H9 (cell line): ENCODE measurements around the gene MINDY4. TPM values are rescaled to one million over a fixed set of nuclear protein-coding genes. Genes with fewer than 3 reads are reported as not detected.
A peak's percentile ranks its signal among the peaks of the same experiment; 100 is the strongest.

ENCODE experiments used
- DNase-seq: peaks from one replicate; pipeline ENCODE4 v3.0.0-alpha.2; 2017
- H2AFZ ChIP-seq: one replicate; pipeline ENCODE4 v1.6.1; 2013; ENCODE audit warnings: mild to moderate bottlenecking, low read length, control low read depth, moderate library complexity
- H2AK5ac ChIP-seq: 2 replicates; pipeline ENCODE4 v1.6.1; 2013; ENCODE audit warnings: low read length, control low read depth, mixed read lengths; ENCODE audit not compliant: insufficient read length
- H2BK120ac ChIP-seq: one replicate; pipeline ENCODE4 v1.6.1; 2013; ENCODE audit warnings: low read depth, mild to moderate bottlenecking, low read length, control low read depth, inconsistent platforms; ENCODE audit not compliant: poor library complexity, severe bottlenecking
- H2BK12ac ChIP-seq: 2 replicates; pipeline ENCODE4 v1.6.1; 2013; ENCODE audit warnings: low read length, control low read depth, mixed read lengths, low read depth; ENCODE audit not compliant: insufficient read length
- H2BK15ac ChIP-seq: 2 replicates; pipeline ENCODE4 v1.6.1; 2013; ENCODE audit warnings: low read depth, low read length, control low read depth
- H2BK20ac ChIP-seq: one replicate; pipeline ENCODE4 v1.6.1; 2013; ENCODE audit warnings: low read depth, mild to moderate bottlenecking, low read length, control low read depth, inconsistent platforms; ENCODE audit not compliant: poor library complexity, severe bottlenecking
- H2BK5ac ChIP-seq: 2 replicates; pipeline ENCODE4 v1.6.1; 2013; ENCODE audit warnings: low read length, control low read depth, mixed read lengths; ENCODE audit not compliant: insufficient read length
- H3K14ac ChIP-seq: 2 replicates; pipeline ENCODE4 v1.6.1; 2013; ENCODE audit warnings: low read length, control low read depth; ENCODE audit not compliant: insufficient read depth
- H3K18ac ChIP-seq: 2 replicates; pipeline ENCODE4 v1.6.1; 2013; ENCODE audit warnings: low read depth, mild to moderate bottlenecking, mixed read lengths, low read length, control low read depth; ENCODE audit not compliant: insufficient read length
- H3K23ac ChIP-seq: 2 replicates; pipeline ENCODE4 v1.6.1; 2013; ENCODE audit warnings: low read length, control low read depth, mixed read lengths, low read depth; ENCODE audit not compliant: insufficient read length
- H3K23me2 ChIP-seq: 2 replicates; pipeline ENCODE4 v1.6.1; 2013; ENCODE audit warnings: low read depth, mild to moderate bottlenecking, mixed read lengths, low read length, control low read depth; ENCODE audit not compliant: insufficient read length, poor library complexity, severe bottlenecking
- H3K27ac ChIP-seq: 2 replicates; pipeline ENCODE4 v1.5.1; 2013; ENCODE audit warnings: low read length, control low read depth, mixed read lengths, low read depth; ENCODE audit not compliant: insufficient read length
- H3K27me3 ChIP-seq: 2 replicates; pipeline ENCODE4 v1.6.1; 2013; ENCODE audit warnings: low read length, control low read depth, inconsistent platforms; ENCODE audit not compliant: insufficient read depth
- H3K4ac ChIP-seq: 2 replicates; pipeline ENCODE4 v1.6.1; 2013; ENCODE audit warnings: low read depth, mild to moderate bottlenecking, control low read depth, inconsistent platforms, low read length, moderate library complexity
- H3K4me1 ChIP-seq: 2 replicates; pipeline ENCODE4 v1.6.1; 2013; ENCODE audit warnings: low read length, control low read depth, inconsistent platforms; ENCODE audit not compliant: insufficient read depth
- H3K4me2 ChIP-seq: 2 replicates; pipeline ENCODE4 v1.6.1; 2013; ENCODE audit warnings: low read length, control low read depth, mixed read lengths; ENCODE audit not compliant: insufficient read length, insufficient read depth
- H3K56ac ChIP-seq: 2 replicates; pipeline ENCODE4 v1.6.1; 2013; ENCODE audit warnings: low read depth, mild to moderate bottlenecking, mixed read lengths, low read length, control low read depth; ENCODE audit not compliant: insufficient read length
- H3K79me1 ChIP-seq: 2 replicates; pipeline ENCODE4 v1.6.1; 2013; ENCODE audit warnings: low read depth, mild to moderate bottlenecking, moderate library complexity, low read length, control low read depth, inconsistent platforms; ENCODE audit not compliant: insufficient read depth, poor library complexity, severe bottlenecking
- H3K79me2 ChIP-seq: 2 replicates; pipeline ENCODE4 v1.6.1; 2013; ENCODE audit warnings: low read length, control low read depth, inconsistent platforms; ENCODE audit not compliant: insufficient read depth
- H3K9ac ChIP-seq: 2 replicates; pipeline ENCODE4 v1.6.1; 2013; ENCODE audit warnings: low read length, control low read depth, mixed read lengths; ENCODE audit not compliant: insufficient read length; ENCODE audit errors: extremely low read depth
- H3K9me3 ChIP-seq: one replicate; pipeline ENCODE4 v1.6.1; 2013; ENCODE audit warnings: low read depth, low read length, inconsistent platforms; ENCODE audit not compliant: control insufficient read depth
- H3T11ph ChIP-seq: one replicate; pipeline ENCODE4 v1.6.1; 2013; ENCODE audit warnings: mild to moderate bottlenecking, low read length, control low read depth, inconsistent platforms
- H4K20me1 ChIP-seq: one replicate; pipeline ENCODE4 v1.6.1; 2013; ENCODE audit not compliant: control insufficient read depth, insufficient read length, insufficient read depth
- H4K5ac ChIP-seq: 2 replicates; pipeline ENCODE4 v1.6.1; 2013; ENCODE audit warnings: low read depth, mild to moderate bottlenecking, mixed read lengths, low read length, control low read depth; ENCODE audit not compliant: insufficient read length
- H4K8ac ChIP-seq: replicated peaks from 2 replicates; pipeline ENCODE4 v1.6.1; 2013; ENCODE audit warnings: low read length, control low read depth, mixed read lengths, low read depth; ENCODE audit not compliant: insufficient read length
- H4K91ac ChIP-seq: 2 replicates; pipeline ENCODE4 v1.6.1; 2013; ENCODE audit warnings: low read depth, mild to moderate bottlenecking, moderate library complexity, mixed read lengths, low read length, control low read depth; ENCODE audit not compliant: insufficient read length
- H3K27ac Mint-ChIP-seq, 3 experiments: 2 replicates in 2 of 3; 3 replicates in 1 of 3; pipeline ENCODE4 v1.8.0; 2020 to 2021; ENCODE audit warnings: mixed read lengths in 3 of 3, mild to moderate bottlenecking in 1 of 3, moderate library complexity in 1 of 3
- H3K27me3 Mint-ChIP-seq: 2 replicates; pipeline ENCODE4 v1.8.0; 2021; ENCODE audit warnings: low read depth, mild to moderate bottlenecking, moderate library complexity, mixed read lengths
- H3K36me3 Mint-ChIP-seq, 3 experiments: 2 replicates in 2 of 3; 3 replicates in 1 of 3; pipeline ENCODE4 v1.8.0; 2020 to 2021; ENCODE audit warnings: low read depth in 3 of 3, mixed read lengths in 3 of 3; ENCODE audit not compliant: insufficient read depth in 1 of 3
- H3K4me1 Mint-ChIP-seq, 2 experiments: 2 replicates each; pipeline ENCODE4 v1.8.0; 2020; ENCODE audit warnings: mixed read lengths in 2 of 2
- H3K4me3 Mint-ChIP-seq, 2 experiments: 2 replicates in 1 of 2; 3 replicates in 1 of 2; pipeline ENCODE4 v1.8.0; 2020 to 2021; ENCODE audit warnings: mild to moderate bottlenecking in 2 of 2, mixed read lengths in 2 of 2, moderate library complexity in 1 of 2
- H3K9me3 Mint-ChIP-seq, 2 experiments: 2 replicates in 1 of 2; 3 replicates in 1 of 2; pipeline ENCODE4 v1.8.0; 2020; ENCODE audit warnings: mild to moderate bottlenecking in 2 of 2, mixed read lengths in 2 of 2, moderate library complexity in 1 of 2
- CTCF ChIP-seq: fragments of 200-600 bp; sonication (generic); conservative IDR thresholded peaks from 3 replicates; pipeline ENCODE4 v1.8.0; 2021; ENCODE audit warnings: antibody characterized with exemption, mild to moderate bottlenecking
- WGBS: extraction: QIAGEN DNeasy Blood & Tissue Kit; methylation state at CpG from one replicate; pipeline ENCODE4 v1.1.7; 2013; ENCODE audit warnings: missing lambda C conversion rate, low lambda C conversion rate, mixed read lengths; ENCODE audit not compliant: insufficient read length; ENCODE audit errors: extremely low coverage; 5-methylcytosine and 5-hydroxymethylcytosine counted together
- total RNA-seq: library from RNA; stranded (reverse); gene quantifications from 2 replicates; pipeline ENCODE4 v1.2.1, GENCODE V29; 2021

Gene MINDY4
- total RNA-seq, 1 experiment from 2014 or later: 3.1 TPM

GRCh38 chr7:30831227-30831626, 60.0 kb downstream of the MINDY4 start:
- Histone ChIP-seq H3T11ph (no peak overlapping the region), H2BK15ac (no peak overlapping the region), H3K23ac (no peak overlapping the region), H3K4me2 (no peak overlapping the region), H4K91ac (no peak overlapping the region), H2BK20ac (no peak overlapping the region), H2AK5ac (no peak overlapping the region), H3K27ac (no peak overlapping the region), H3K14ac (no peak overlapping the region), H3K4ac (no peak overlapping the region), H3K18ac (no peak overlapping the region), H2BK12ac (no peak overlapping the region), H3K79me2 (no peaks in the 10 kb centered on the region), H3K4me1 (peaks cover 2% of the 10 kb centered on the region; the same call in 1 of the 2 replicates), H4K20me1 (no peaks in the 10 kb centered on the region), H4K8ac (no peak overlapping the region), H3K27me3 (no peaks in the 10 kb centered on the region), H3K79me1 (no peaks in the 10 kb centered on the region), H3K9me3 (no peaks in the 10 kb centered on the region), H2BK120ac (no peak overlapping the region), H2AFZ (no peak overlapping the region), H3K56ac (no peak overlapping the region), H2BK5ac (no peak overlapping the region), H4K5ac (no peak overlapping the region), H3K23me2 (no peaks in the 10 kb centered on the region), H3K9ac (no peak overlapping the region)
- Mint-ChIP-seq H3K4me3 (no peak overlapping the region), H3K9me3 (peaks cover 32 to 33% of the 10 kb centered on the region in 2 experiments), H3K27me3 (peaks cover 8% of the 10 kb centered on the region), H3K4me1 (peaks cover 9 to 10% of the 10 kb centered on the region in 2 experiments), H3K27ac (no peak overlapping the region), H3K36me3 (peaks cover 24 to 33% (median 30%) of the 10 kb centered on the region in 3 experiments)
- no CpG with 5 or more reads among the region's 2 CpGs for WGBS
- peak; percentile 1 for DNase-seq
- no peak for TF ChIP-seq CTCF
